Measurements from ENCODE around the gene RGS7. TPM values are rescaled to one million over a fixed set of nuclear protein-coding genes. Genes with fewer than 3 reads are reported as not detected.
"Not testable (repeated sequence)": the region's sequence is repeated elsewhere in the genome, so short reads cannot be mapped to it uniquely, and the experiment has no call there.

Gene RGS7
- total RNA-seq, 1 donor from 2014 or later: 0.18 TPM

DNA sequence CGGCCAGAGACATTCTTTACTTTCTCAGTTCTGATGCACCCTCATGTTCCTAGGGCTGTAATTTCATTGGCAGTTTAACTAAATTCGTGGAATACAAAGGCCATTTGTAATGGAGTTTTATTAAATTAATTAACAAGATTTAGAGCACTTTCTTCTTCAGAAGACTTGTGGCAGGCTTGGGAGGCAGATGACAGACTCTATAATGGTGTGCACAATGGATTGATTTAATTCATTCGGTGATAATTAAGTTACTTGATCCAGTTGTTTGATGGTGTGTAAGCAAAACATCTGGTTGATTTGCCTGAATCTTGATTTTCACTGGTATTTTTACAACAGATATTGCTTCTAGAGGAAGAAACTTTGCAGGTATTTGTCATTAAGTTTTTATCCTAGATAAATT is 383.1 kb downstream of the RGS7 start:
- Histone ChIP-seq H3K79me2 (ENCODE audit: insufficient read depth, low read length) (no peaks in the 10 kb centered on the region), H3K27ac (ENCODE audit: low read depth, low read length) (no peak overlapping the region), H3K4me2 (ENCODE audit: low read length) (no peak overlapping the region), H4K20me1 (ENCODE audit: insufficient read depth, low read length) (no peaks in the 10 kb centered on the region), H3K4me3 (ENCODE audit: insufficient read depth, low read depth, low read length) (no peak overlapping the region), H3K9ac (ENCODE audit: low read length) (no peak overlapping the region), H2AFZ (ENCODE audit: low read depth, low read length) (no peak overlapping the region), H3K9me3 (ENCODE audit: insufficient read depth, low read depth, low read length) (no peaks in the 10 kb centered on the region), H3K36me3 (ENCODE audit: insufficient read depth, low read length) (no peaks in the 10 kb centered on the region), H3K4me1 (ENCODE audit: insufficient read depth, low read length) (no peaks in the 10 kb centered on the region), H3K27me3 (ENCODE audit: insufficient read depth, low read length) (no peaks in the 10 kb centered on the region)
- no peak for FAIRE-seq
- Mint-ChIP-seq H3K4me1 (ENCODE audit: low read depth, unreplicated experiment) (no peaks in the 10 kb centered on the region), H3K27ac (ENCODE audit: unreplicated experiment) (no peak overlapping the region), H3K27me3 (ENCODE audit: low read depth, unreplicated experiment) (no peaks in the 10 kb centered on the region), H3K9me3 (ENCODE audit: unreplicated experiment) (no peaks in the 10 kb centered on the region), H3K36me3 (ENCODE audit: low read depth, unreplicated experiment) (no peaks in the 10 kb centered on the region), H3K4me3 (ENCODE audit: unreplicated experiment) (no peak overlapping the region)
- no peak for TF ChIP-seq EZH2 (IDR thresholded peaks at IDR 0.05; ENCODE audit: insufficient read depth, low read length)
- TF ChIP-seq, protein P1, sequence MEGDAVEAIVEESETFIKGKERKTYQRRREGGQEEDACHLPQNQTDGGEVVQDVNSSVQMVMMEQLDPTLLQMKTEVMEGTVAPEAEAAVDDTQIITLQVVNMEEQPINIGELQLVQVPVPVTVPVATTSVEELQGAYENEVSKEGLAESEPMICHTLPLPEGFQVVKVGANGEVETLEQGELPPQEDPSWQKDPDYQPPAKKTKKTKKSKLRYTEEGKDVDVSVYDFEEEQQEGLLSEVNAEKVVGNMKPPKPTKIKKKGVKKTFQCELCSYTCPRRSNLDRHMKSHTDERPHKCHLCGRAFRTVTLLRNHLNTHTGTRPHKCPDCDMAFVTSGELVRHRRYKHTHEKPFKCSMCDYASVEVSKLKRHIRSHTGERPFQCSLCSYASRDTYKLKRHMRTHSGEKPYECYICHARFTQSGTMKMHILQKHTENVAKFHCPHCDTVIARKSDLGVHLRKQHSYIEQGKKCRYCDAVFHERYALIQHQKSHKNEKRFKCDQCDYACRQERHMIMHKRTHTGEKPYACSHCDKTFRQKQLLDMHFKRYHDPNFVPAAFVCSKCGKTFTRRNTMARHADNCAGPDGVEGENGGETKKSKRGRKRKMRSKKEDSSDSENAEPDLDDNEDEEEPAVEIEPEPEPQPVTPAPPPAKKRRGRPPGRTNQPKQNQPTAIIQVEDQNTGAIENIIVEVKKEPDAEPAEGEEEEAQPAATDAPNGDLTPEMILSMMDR (IDR thresholded peaks at IDR 0.05; ENCODE audit: insufficient read depth, low read depth, low read length): no peak
- DNase-seq (ENCODE audit: low read depth): no peak

- not testable (repeated sequence) for H3K27ac Mint-ChIP-seq (ENCODE audit: unreplicated experiment); H2AFZ ChIP-seq (ENCODE audit: low read depth, low read length)
Observed at GRCh38 chr1:240972059-240972458, 384.9 kb downstream of the RGS7 start.

GRCh38 chr1:240970253-240970652 is 386.8 kb downstream of the RGS7 start:
- H3K27me3 Mint-ChIP-seq (ENCODE audit: low read depth, unreplicated experiment): no peaks in the 10 kb centered on the region
- Histone ChIP-seq H3K36me3 (ENCODE audit: insufficient read depth, low read length) (no peaks in the 10 kb centered on the region), H2AFZ (ENCODE audit: low read depth, low read length) (no peak overlapping the region), H3K9me3 (ENCODE audit: insufficient read depth, low read depth, low read length) (no peaks in the 10 kb centered on the region), H3K27ac (ENCODE audit: low read depth, low read length) (no peak overlapping the region), H3K79me2 (ENCODE audit: insufficient read depth, low read length) (no peaks in the 10 kb centered on the region), H3K4me1 (ENCODE audit: insufficient read depth, low read length) (no peaks in the 10 kb centered on the region), H4K20me1 (ENCODE audit: insufficient read depth, low read length) (no peaks in the 10 kb centered on the region), H3K4me2 (ENCODE audit: low read length) (no peak overlapping the region), H3K9ac (ENCODE audit: low read length) (no peak overlapping the region), H3K27me3 (ENCODE audit: insufficient read depth, low read length) (no peaks in the 10 kb centered on the region), H3K4me3 (ENCODE audit: insufficient read depth, low read depth, low read length) (no peak overlapping the region)
- no peak for TF ChIP-seq EZH2 (IDR thresholded peaks at IDR 0.05; ENCODE audit: insufficient read depth, low read length)
- TF ChIP-seq, protein P1 (IDR thresholded peaks at IDR 0.05; ENCODE audit: insufficient read depth, low read depth, low read length): no peak
- H3K4me3 Mint-ChIP-seq (ENCODE audit: unreplicated experiment): no peak overlapping the region
- FAIRE-seq (no peak), DNase-seq (ENCODE audit: low read depth) (no peak)
- no peaks in the 10 kb centered on the region for H3K9me3 Mint-ChIP-seq (ENCODE audit: unreplicated experiment)
- no peaks in the 10 kb centered on the region for H3K36me3 Mint-ChIP-seq (ENCODE audit: low read depth, unreplicated experiment)
- H3K4me1 Mint-ChIP-seq (ENCODE audit: low read depth, unreplicated experiment): no peaks in the 10 kb centered on the region
- no peak overlapping the region for H3K27ac Mint-ChIP-seq (ENCODE audit: unreplicated experiment)

More at GRCh38 chr1:240972059-240972458, 384.9 kb downstream of the RGS7 start:
- not testable (repeated sequence) for DNase-seq (ENCODE audit: low read depth); H3K27me3 Mint-ChIP-seq (ENCODE audit: low read depth, unreplicated experiment); H3K4me3 ChIP-seq (ENCODE audit: insufficient read depth, low read depth, low read length); H3K4me1 Mint-ChIP-seq (ENCODE audit: low read depth, unreplicated experiment); H3K9me3 ChIP-seq (ENCODE audit: insufficient read depth, low read depth, low read length); FAIRE-seq; H3K4me3 Mint-ChIP-seq (ENCODE audit: unreplicated experiment); H4K20me1 ChIP-seq (ENCODE audit: insufficient read depth, low read length); H3K36me3 Mint-ChIP-seq (ENCODE audit: low read depth, unreplicated experiment); H3K27ac ChIP-seq (ENCODE audit: low read depth, low read length); H3K9me3 Mint-ChIP-seq (ENCODE audit: unreplicated experiment); H3K4me2 ChIP-seq (ENCODE audit: low read length); H3K79me2 ChIP-seq (ENCODE audit: insufficient read depth, low read length); H3K27me3 ChIP-seq (ENCODE audit: insufficient read depth, low read length); H3K36me3 ChIP-seq (ENCODE audit: insufficient read depth, low read length); H3K4me1 ChIP-seq (ENCODE audit: insufficient read depth, low read length); H3K9ac ChIP-seq (ENCODE audit: low read length)

All from astrocyte (in vitro differentiated cells and primary cell).